ENCODE measurements around the gene TSPAN7.

Gene TSPAN7

DNA sequence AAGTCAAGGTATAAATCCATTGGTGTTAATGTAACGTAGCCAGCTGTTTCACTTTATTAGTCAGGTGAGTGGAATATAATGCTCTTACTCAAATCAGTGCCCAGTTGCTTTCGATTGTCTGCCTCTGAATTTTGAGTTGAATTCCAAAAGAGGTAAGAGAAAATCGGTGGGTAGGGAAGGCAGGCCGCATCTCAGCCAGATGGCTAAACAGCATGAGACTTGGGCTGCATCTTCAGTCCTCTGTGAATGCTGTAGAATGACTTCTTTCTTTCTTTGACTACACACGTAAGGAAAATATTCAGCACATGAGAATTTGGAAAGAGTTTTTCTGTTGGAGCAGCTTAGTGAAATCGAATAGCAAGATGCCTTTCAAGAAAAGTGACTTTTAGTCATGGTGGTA, 49.5 kb downstream of the TSPAN7 start:
- TF ChIP-seq, protein P1, sequence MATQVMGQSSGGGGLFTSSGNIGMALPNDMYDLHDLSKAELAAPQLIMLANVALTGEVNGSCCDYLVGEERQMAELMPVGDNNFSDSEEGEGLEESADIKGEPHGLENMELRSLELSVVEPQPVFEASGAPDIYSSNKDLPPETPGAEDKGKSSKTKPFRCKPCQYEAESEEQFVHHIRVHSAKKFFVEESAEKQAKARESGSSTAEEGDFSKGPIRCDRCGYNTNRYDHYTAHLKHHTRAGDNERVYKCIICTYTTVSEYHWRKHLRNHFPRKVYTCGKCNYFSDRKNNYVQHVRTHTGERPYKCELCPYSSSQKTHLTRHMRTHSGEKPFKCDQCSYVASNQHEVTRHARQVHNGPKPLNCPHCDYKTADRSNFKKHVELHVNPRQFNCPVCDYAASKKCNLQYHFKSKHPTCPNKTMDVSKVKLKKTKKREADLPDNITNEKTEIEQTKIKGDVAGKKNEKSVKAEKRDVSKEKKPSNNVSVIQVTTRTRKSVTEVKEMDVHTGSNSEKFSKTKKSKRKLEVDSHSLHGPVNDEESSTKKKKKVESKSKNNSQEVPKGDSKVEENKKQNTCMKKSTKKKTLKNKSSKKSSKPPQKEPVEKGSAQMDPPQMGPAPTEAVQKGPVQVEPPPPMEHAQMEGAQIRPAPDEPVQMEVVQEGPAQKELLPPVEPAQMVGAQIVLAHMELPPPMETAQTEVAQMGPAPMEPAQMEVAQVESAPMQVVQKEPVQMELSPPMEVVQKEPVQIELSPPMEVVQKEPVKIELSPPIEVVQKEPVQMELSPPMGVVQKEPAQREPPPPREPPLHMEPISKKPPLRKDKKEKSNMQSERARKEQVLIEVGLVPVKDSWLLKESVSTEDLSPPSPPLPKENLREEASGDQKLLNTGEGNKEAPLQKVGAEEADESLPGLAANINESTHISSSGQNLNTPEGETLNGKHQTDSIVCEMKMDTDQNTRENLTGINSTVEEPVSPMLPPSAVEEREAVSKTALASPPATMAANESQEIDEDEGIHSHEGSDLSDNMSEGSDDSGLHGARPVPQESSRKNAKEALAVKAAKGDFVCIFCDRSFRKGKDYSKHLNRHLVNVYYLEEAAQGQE (IDR thresholded peaks at IDR 0.05; ENCODE audit: insufficient read depth in 1 of 2, low read depth in 2 of 2, low read length in 2 of 2), result no peak
- no peak for TF ChIP-seq TAF1 (IDR thresholded peaks at IDR 0.05; ENCODE audit: borderline replicate concordance, insufficient read depth, low read length)

DNA sequence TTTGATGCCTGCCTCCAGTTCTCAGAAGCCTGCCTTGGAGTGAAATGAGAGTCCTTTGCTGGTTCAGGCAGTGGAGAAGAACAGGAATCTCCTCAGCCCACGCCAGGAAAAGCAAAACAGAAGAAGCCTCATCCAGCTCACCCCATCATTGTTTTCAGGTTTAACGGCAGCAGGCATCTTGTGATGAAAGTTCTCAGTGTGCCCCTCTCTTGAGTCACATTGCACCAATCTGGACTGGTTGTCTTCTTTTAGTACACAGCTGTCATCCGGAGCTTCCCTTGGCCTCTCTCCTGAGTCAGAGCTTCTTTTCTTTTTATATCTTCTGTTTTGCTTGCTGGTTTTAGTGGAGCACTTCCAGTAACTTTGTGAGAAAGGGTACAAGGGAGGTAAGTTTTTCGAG, 50.9 kb downstream of the TSPAN7 start:
- TF ChIP-seq, protein P1 (IDR thresholded peaks at IDR 0.05; ENCODE audit: insufficient read depth in 1 of 2, low read depth in 2 of 2, low read length in 2 of 2), result no peak
- TF ChIP-seq POLR2AphosphoS5 (IDR thresholded peaks at IDR 0.05; ENCODE audit: low read depth, low read length) (no peak), FOXP2 (optimal IDR thresholded peaks at IDR 0.05; ENCODE audit: borderline replicate concordance, extremely low read depth, extremely low read length, insufficient read depth) (no peak)

DNA sequence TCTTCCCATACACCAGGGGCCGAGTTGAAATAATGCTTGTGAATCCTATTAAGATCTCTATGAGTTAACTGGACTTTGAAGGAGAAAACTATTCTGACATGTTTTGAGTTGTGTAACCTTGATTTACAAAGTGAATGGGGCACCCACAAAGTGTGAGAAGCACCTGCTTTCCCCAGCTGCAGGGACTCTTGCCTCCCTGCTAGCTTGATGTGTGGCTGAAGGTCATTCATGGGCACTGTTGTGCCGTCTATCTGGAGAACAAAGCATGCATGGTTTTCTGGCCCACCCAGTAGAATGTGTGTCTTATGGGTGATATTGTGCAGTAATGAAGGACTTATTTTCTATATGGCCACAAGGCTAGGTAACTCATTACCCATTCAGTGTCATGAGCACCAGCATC, 53.1 kb downstream of the TSPAN7 start:
- TF ChIP-seq, protein P1 (IDR thresholded peaks at IDR 0.05; ENCODE audit: insufficient read depth in 1 of 2, low read depth in 2 of 2, low read length in 2 of 2), result no peak
- no peak for TF ChIP-seq FOXP2 (optimal IDR thresholded peaks at IDR 0.05; ENCODE audit: borderline replicate concordance, extremely low read depth, extremely low read length, insufficient read depth)
- no peak for TF ChIP-seq POLR2AphosphoS5 (IDR thresholded peaks at IDR 0.05; ENCODE audit: low read depth, low read length)
- TF ChIP-seq SIN3A (IDR thresholded peaks at IDR 0.05; ENCODE audit: borderline replicate concordance, insufficient read depth, low read length), result no peak
- TF ChIP-seq TAF1 (IDR thresholded peaks at IDR 0.05; ENCODE audit: borderline replicate concordance, insufficient read depth, low read length), result no peak

DNA sequence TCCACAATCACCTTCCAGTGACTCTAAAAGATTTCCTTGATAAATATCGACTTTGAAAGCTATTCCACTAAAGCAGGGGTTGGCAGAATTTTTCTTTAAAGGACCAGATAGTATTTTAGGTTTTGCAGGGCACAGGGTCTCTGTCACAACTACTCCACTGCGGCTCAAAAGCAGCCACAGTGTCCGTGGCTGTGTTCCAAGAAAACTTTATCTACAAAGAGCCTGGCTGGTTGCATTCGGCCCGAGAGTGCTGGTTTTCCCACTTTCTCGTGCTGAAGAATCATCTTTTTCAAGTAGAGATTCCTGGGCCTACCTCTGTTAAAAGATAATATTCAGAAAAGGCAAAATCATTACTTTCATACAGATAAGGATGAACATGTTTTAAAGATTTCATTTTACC, 55.6 kb downstream of the TSPAN7 start:
- TF ChIP-seq SIN3A (IDR thresholded peaks at IDR 0.05; ENCODE audit: borderline replicate concordance, insufficient read depth, low read length) (no peak), FOXP2 (optimal IDR thresholded peaks at IDR 0.05; ENCODE audit: borderline replicate concordance, extremely low read depth, extremely low read length, insufficient read depth) (no peak), POLR2AphosphoS5 (IDR thresholded peaks at IDR 0.05; ENCODE audit: low read depth, low read length) (no peak), TAF1 (IDR thresholded peaks at IDR 0.05; ENCODE audit: borderline replicate concordance, insufficient read depth, low read length) (no peak)
- TF ChIP-seq, protein P1 (IDR thresholded peaks at IDR 0.05; ENCODE audit: insufficient read depth in 1 of 2, low read depth in 2 of 2, low read length in 2 of 2), result no peak

DNA sequence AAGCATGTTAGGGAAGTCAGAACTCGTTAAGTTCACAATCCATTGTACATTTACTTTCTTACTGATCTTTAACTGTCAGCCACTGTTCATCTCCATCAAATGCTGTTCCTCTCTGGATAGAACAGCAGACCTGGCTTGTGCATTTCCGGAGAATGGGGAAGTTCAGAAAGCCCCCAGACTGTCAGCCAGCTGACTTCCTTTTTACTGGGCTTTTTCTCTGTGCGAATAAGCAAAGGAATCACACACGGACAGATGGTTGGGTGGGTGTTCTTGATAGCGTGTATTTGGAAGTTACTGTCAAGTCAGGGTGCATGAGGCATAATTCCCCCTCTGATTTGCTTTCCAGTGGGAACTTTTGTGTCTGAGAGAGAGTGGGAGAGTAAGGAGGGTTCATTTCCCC, 56.8 kb downstream of the TSPAN7 start:
- TF ChIP-seq TAF1 (IDR thresholded peaks at IDR 0.05; ENCODE audit: borderline replicate concordance, insufficient read depth, low read length) (no peak), POLR2AphosphoS5 (IDR thresholded peaks at IDR 0.05; ENCODE audit: low read depth, low read length) (no peak), SIN3A (IDR thresholded peaks at IDR 0.05; ENCODE audit: borderline replicate concordance, insufficient read depth, low read length) (no peak), FOXP2 (optimal IDR thresholded peaks at IDR 0.05; ENCODE audit: borderline replicate concordance, extremely low read depth, extremely low read length, insufficient read depth) (no peak)
- TF ChIP-seq, protein P1 (IDR thresholded peaks at IDR 0.05; ENCODE audit: insufficient read depth in 1 of 2, low read depth in 2 of 2, low read length in 2 of 2), result no peak

Data from PFSK-1 (cell line).